Erythroblast (primary cell): ENCODE data around the gene ADH5.
"Not testable (repeated sequence)": the region's sequence is repeated elsewhere in the genome, so short reads cannot be mapped to it uniquely, and the experiment has no call there.

Source experiments
- GATA1 ChIP-seq: IDR thresholded peaks from 2 replicates; pipeline ENCODE4 v1.6.1; 2011; ENCODE audit warnings: low read depth, mild to moderate bottlenecking, control low read depth, low read length, moderate library complexity
- POLR2A ChIP-seq: IDR thresholded peaks from 2 replicates; pipeline ENCODE4 v1.6.1; 2011; ENCODE audit warnings: mild to moderate bottlenecking, low read length

DNA sequence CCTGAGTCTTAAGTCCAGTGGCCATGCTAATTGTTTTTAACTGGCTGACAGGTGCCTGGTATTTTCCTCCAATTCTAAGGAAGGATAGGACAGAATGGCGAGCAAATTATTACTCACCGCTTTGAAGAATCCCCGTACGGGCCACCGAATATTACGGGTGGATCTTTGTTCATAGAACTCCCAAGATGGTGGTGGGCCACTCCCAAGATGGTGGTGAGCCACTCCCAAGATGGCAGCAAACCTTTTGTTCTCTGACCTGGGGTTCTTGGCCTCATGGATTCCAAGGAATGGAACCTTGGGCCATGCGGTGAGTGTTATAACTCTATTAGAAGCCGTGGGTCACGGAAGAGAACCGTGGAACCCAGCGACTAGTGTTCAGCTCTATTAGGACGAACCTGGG lies 20.7 kb upstream of the ADH5 start:
- not testable (repeated sequence) for TF ChIP-seq POLR2A, GATA1
